ENCODE results near the gene BNC2.

DNA sequence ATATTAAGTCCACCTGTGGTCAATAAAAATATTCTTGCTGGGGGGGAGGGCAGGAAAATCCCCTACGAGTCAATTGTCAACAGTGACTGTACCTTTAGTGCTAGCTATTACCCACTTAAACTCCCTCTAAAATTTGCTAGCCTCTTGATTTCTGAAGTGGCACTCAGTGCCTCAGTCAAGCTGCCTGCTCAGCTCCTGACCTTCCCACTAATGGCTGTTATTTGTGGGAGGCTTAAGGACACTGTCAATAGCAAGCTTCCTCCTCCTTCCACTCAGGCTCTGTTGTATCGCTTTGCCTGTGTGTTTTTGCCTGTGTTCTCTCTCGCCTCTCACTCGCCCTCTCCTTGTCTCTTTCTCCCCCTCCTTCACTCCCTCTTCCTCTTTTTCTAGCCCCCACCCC is 140.8 kb downstream of the BNC2 start:
- TF ChIP-seq, protein P1, sequence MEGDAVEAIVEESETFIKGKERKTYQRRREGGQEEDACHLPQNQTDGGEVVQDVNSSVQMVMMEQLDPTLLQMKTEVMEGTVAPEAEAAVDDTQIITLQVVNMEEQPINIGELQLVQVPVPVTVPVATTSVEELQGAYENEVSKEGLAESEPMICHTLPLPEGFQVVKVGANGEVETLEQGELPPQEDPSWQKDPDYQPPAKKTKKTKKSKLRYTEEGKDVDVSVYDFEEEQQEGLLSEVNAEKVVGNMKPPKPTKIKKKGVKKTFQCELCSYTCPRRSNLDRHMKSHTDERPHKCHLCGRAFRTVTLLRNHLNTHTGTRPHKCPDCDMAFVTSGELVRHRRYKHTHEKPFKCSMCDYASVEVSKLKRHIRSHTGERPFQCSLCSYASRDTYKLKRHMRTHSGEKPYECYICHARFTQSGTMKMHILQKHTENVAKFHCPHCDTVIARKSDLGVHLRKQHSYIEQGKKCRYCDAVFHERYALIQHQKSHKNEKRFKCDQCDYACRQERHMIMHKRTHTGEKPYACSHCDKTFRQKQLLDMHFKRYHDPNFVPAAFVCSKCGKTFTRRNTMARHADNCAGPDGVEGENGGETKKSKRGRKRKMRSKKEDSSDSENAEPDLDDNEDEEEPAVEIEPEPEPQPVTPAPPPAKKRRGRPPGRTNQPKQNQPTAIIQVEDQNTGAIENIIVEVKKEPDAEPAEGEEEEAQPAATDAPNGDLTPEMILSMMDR (IDR thresholded peaks at IDR 0.05; ENCODE audit: insufficient read depth, low read length) = no peak
- TF ChIP-seq POLR2AphosphoS5 (IDR thresholded peaks at IDR 0.05; ENCODE audit: low read depth) (no peak), GABPA (IDR thresholded peaks at IDR 0.05; ENCODE audit: low read depth) (no peak)
- TF ChIP-seq, protein P2, sequence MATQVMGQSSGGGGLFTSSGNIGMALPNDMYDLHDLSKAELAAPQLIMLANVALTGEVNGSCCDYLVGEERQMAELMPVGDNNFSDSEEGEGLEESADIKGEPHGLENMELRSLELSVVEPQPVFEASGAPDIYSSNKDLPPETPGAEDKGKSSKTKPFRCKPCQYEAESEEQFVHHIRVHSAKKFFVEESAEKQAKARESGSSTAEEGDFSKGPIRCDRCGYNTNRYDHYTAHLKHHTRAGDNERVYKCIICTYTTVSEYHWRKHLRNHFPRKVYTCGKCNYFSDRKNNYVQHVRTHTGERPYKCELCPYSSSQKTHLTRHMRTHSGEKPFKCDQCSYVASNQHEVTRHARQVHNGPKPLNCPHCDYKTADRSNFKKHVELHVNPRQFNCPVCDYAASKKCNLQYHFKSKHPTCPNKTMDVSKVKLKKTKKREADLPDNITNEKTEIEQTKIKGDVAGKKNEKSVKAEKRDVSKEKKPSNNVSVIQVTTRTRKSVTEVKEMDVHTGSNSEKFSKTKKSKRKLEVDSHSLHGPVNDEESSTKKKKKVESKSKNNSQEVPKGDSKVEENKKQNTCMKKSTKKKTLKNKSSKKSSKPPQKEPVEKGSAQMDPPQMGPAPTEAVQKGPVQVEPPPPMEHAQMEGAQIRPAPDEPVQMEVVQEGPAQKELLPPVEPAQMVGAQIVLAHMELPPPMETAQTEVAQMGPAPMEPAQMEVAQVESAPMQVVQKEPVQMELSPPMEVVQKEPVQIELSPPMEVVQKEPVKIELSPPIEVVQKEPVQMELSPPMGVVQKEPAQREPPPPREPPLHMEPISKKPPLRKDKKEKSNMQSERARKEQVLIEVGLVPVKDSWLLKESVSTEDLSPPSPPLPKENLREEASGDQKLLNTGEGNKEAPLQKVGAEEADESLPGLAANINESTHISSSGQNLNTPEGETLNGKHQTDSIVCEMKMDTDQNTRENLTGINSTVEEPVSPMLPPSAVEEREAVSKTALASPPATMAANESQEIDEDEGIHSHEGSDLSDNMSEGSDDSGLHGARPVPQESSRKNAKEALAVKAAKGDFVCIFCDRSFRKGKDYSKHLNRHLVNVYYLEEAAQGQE (IDR thresholded peaks at IDR 0.05; ENCODE audit: insufficient replicate concordance, low read depth) = no peak
